Astrocyte (in vitro differentiated cells and primary cell): ENCODE data around the gene KRT13. TPM values are rescaled to one million over a fixed set of nuclear protein-coding genes. Genes with fewer than 3 reads are reported as not detected.

Experiments used
- DNase-seq: peaks from one replicate; pipeline ENCODE4 v3.0.0-alpha.2; 2010; ENCODE audit warnings: low read depth
- FAIRE-seq: peaks from 2 replicates; lab custom pipeline; 2011; peaks lifted over from hg19 to GRCh38; lab: Jason Lieb, UNC
- H2AFZ ChIP-seq: 2 replicates; pipeline ENCODE4 v1.6.0; 2012; ENCODE audit warnings: low read depth, low read length, inconsistent platforms
- H3K27ac ChIP-seq: 2 replicates; pipeline ENCODE4 v1.5.1; 2011; ENCODE audit warnings: low read depth, low read length, inconsistent platforms
- H3K27me3 ChIP-seq: 2 replicates; pipeline ENCODE4 v1.6.0; 2011; ENCODE audit warnings: low read length, inconsistent platforms; ENCODE audit not compliant: insufficient read depth
- H3K36me3 ChIP-seq: 2 replicates; pipeline ENCODE4 v1.5.1; 2011; ENCODE audit warnings: low read length, inconsistent platforms; ENCODE audit not compliant: insufficient read depth
- H3K4me1 ChIP-seq: 2 replicates; pipeline ENCODE4 v1.5.1; 2011; ENCODE audit warnings: low read length, inconsistent platforms; ENCODE audit not compliant: insufficient read depth
- H3K4me2 ChIP-seq: 2 replicates; pipeline ENCODE4 v1.6.0; 2012; ENCODE audit warnings: low read length, inconsistent platforms
- H3K4me3 ChIP-seq: 2 replicates; pipeline ENCODE4 v1.5.1; 2011; ENCODE audit warnings: low read depth, mild to moderate bottlenecking, low read length, inconsistent platforms; ENCODE audit not compliant: insufficient read depth
- H3K79me2 ChIP-seq: 2 replicates; pipeline ENCODE4 v1.6.0; 2012; ENCODE audit warnings: mild to moderate bottlenecking, low read length, inconsistent platforms; ENCODE audit not compliant: insufficient read depth
- H3K9ac ChIP-seq: 2 replicates; pipeline ENCODE4 v1.6.0; 2012; ENCODE audit warnings: mild to moderate bottlenecking, low read length, inconsistent platforms
- H3K9me3 ChIP-seq: 2 replicates; pipeline ENCODE4 v1.5.1; 2012; ENCODE audit warnings: low read depth, mild to moderate bottlenecking, low read length, inconsistent platforms; ENCODE audit not compliant: insufficient read depth
- H4K20me1 ChIP-seq: 2 replicates; pipeline ENCODE4 v1.6.0; 2012; ENCODE audit warnings: low read length, inconsistent platforms; ENCODE audit not compliant: insufficient read depth
- H3K27ac Mint-ChIP-seq: one replicate; pipeline ENCODE4 v1.8.0; 2021; ENCODE audit warnings: mild to moderate bottlenecking, mixed read lengths; ENCODE audit not compliant: unreplicated experiment
- H3K27me3 Mint-ChIP-seq: one replicate; pipeline ENCODE4 v1.8.0; 2021; ENCODE audit warnings: low read depth, mixed read lengths; ENCODE audit not compliant: unreplicated experiment
- H3K36me3 Mint-ChIP-seq: one replicate; pipeline ENCODE4 v1.8.0; 2021; ENCODE audit warnings: low read depth, mixed read lengths; ENCODE audit not compliant: unreplicated experiment
- H3K4me1 Mint-ChIP-seq: one replicate; pipeline ENCODE4 v1.8.0; 2021; ENCODE audit warnings: low read depth, mixed read lengths; ENCODE audit not compliant: unreplicated experiment
- H3K4me3 Mint-ChIP-seq: one replicate; pipeline ENCODE4 v1.8.0; 2021; ENCODE audit warnings: mild to moderate bottlenecking, moderate library complexity, mixed read lengths; ENCODE audit not compliant: unreplicated experiment
- H3K9me3 Mint-ChIP-seq: one replicate; pipeline ENCODE4 v1.8.0; 2021; ENCODE audit warnings: mild to moderate bottlenecking, mixed read lengths; ENCODE audit not compliant: unreplicated experiment
- CTCF ChIP-seq: IDR thresholded peaks from 2 replicates; pipeline ENCODE4 v1.5.1; 2011; ENCODE audit warnings: low read depth, mild to moderate bottlenecking, inconsistent platforms, low read length, moderate library complexity; ENCODE audit not compliant: insufficient read depth
- EZH2 ChIP-seq: IDR thresholded peaks from 2 replicates; pipeline ENCODE4 v1.6.1; 2012; ENCODE audit warnings: mild to moderate bottlenecking, low read length, inconsistent platforms; ENCODE audit not compliant: insufficient read depth
- total RNA-seq: library from RNA; stranded (reverse); gene quantifications from 2 replicates; pipeline ENCODE4 v1.2.1, GENCODE V29; 2021

KRT13 gene
- total RNA-seq, 1 donor from 2014 or later, result not detected

- Histone ChIP-seq H3K4me3 (no peak within 1 kb of the TSS), H3K27ac (no peak within 1 kb of the TSS), H2AFZ (no peak within 1 kb of the TSS), H3K9ac (no peak within 1 kb of the TSS), H3K27me3 (no peaks in the 10 kb centered on the region), H3K9me3 (no peaks in the 10 kb centered on the region), H3K4me1 (peaks cover 36% of the 10 kb centered on the region), H3K4me2 (no peak within 1 kb of the TSS), H3K36me3 (no peaks in the 10 kb centered on the region), H3K79me2 (no peaks in the 10 kb centered on the region), H4K20me1 (no peaks in the 10 kb centered on the region)
- H3K4me3 Mint-ChIP-seq, result no peak within 1 kb of the TSS
- H3K36me3 Mint-ChIP-seq, result peaks cover 2% of the 10 kb centered on the region
- DNase-seq (no peak), FAIRE-seq (no peak)
- peaks cover 2% of the 10 kb centered on the region for H3K9me3 Mint-ChIP-seq
- TF ChIP-seq EZH2 (no peak), CTCF (no peak)
- H3K4me1 Mint-ChIP-seq, result peaks cover 8% of the 10 kb centered on the region
- no peak within 1 kb of the TSS for H3K27ac Mint-ChIP-seq
- peaks cover 7% of the 10 kb centered on the region for H3K27me3 Mint-ChIP-seq
Observed at GRCh38 chr17:41518789-41519449, 13.5 kb upstream of the KRT13 start, which contains the start of gene KRT15. TSS of gene KRT15 (minus strand) at chr17:41518890. CDS start at chr17:41518827, 63 bp downstream.

- H4K20me1 ChIP-seq, result no peaks in the 10 kb centered on the region
- no peak overlapping the region for H3K27ac ChIP-seq
- no peak overlapping the region for H3K4me3 Mint-ChIP-seq
- peaks cover 4% of the 10 kb centered on the region for H3K9me3 Mint-ChIP-seq
- no peak overlapping the region for H2AFZ ChIP-seq
- H3K4me1 ChIP-seq, result peaks cover 36% of the 10 kb centered on the region
- no peaks in the 10 kb centered on the region for H3K9me3 ChIP-seq
- H3K4me1 Mint-ChIP-seq, result peaks cover 6% of the 10 kb centered on the region
- no peak for TF ChIP-seq EZH2
- no peak for TF ChIP-seq CTCF
- H3K36me3 ChIP-seq, result no peaks in the 10 kb centered on the region
- H3K4me3 ChIP-seq, result no peak overlapping the region
- DNase-seq (no peak), FAIRE-seq (no peak)
- no peak overlapping the region for H3K9ac ChIP-seq
- H3K27me3 ChIP-seq, result no peaks in the 10 kb centered on the region
- no peak overlapping the region for H3K4me2 ChIP-seq
- H3K36me3 Mint-ChIP-seq, result peaks cover 2% of the 10 kb centered on the region
- H3K27me3 Mint-ChIP-seq, result peaks cover 8% of the 10 kb centered on the region
- no peaks in the 10 kb centered on the region for H3K79me2 ChIP-seq
- H3K27ac Mint-ChIP-seq, result no peak overlapping the region
Observed at GRCh38 chr17:41518031-41518430, 12.6 kb upstream of the KRT13 start.

DNA sequence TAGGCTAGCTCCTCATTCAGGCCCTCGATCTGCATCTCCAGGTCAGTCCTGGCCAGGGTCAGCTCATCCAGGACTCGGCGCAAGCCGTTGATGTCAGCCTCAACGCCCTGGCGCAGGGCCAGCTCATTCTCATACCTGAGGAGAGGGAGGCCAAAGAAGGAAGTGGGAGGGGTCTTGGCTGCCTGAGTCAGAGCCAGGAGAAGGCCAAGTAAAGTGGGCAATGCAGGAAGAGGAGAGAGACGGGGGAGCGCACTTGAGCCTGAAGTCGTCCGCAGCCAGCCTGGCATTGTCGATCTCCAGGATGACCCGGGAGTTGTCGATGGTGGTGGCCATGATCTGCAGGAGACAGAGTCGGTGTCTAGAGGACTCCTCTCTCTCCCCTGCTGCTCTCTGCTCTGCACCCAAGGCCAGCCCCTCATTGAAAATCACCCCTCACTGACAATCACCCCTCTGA, 11.4 kb upstream of the KRT13 start:
- H3K4me1 ChIP-seq, result peaks cover 25% of the 10 kb centered on the region
- H3K27ac Mint-ChIP-seq, result no peak overlapping the region
- H3K79me2 ChIP-seq, result no peaks in the 10 kb centered on the region
- H3K36me3 ChIP-seq, result no peaks in the 10 kb centered on the region
- no peak overlapping the region for H3K4me3 Mint-ChIP-seq
- H4K20me1 ChIP-seq, result no peaks in the 10 kb centered on the region
- DNase-seq (no peak), FAIRE-seq (no peak)
- H3K27me3 ChIP-seq, result no peaks in the 10 kb centered on the region
- H3K4me1 Mint-ChIP-seq, result peaks cover 4% of the 10 kb centered on the region
- H3K4me2 ChIP-seq, result no peak overlapping the region
- H3K9ac ChIP-seq, result no peak overlapping the region
- H3K9me3 Mint-ChIP-seq, result peaks cover 4% of the 10 kb centered on the region
- peaks cover 17% of the 10 kb centered on the region for H3K27me3 Mint-ChIP-seq
- peaks cover 2% of the 10 kb centered on the region for H3K36me3 Mint-ChIP-seq
- no peak overlapping the region for H2AFZ ChIP-seq
- no peaks in the 10 kb centered on the region for H3K9me3 ChIP-seq
- TF ChIP-seq CTCF (no peak), EZH2 (no peak)
- H3K4me3 ChIP-seq, result no peak overlapping the region
- H3K27ac ChIP-seq, result no peak overlapping the region
